Measurements from ENCODE around the gene GNG7.

Gene GNG7

GRCh38 chr19:2726160-2726855, 23.8 kb upstream of the GNG7 start:
- Histone ChIP-seq H3K27ac (ENCODE audit: low read length) (no peak overlapping the region), H3K4me3 (ENCODE audit: low read length) (no peak overlapping the region), H3K9me3 (ENCODE audit: control insufficient read depth, insufficient read depth, low read length) (no peaks in the 10 kb centered on the region), H3K4me1 (ENCODE audit: control insufficient read depth, insufficient read depth, low read length) (no peaks in the 10 kb centered on the region; the same call in 1 of the 2 replicates), H3K36me3 (ENCODE audit: control insufficient read depth, insufficient read depth, low read length) (no peaks in the 10 kb centered on the region), H3K27me3 (ENCODE audit: control insufficient read depth, insufficient read depth, low read length) (no peaks in the 10 kb centered on the region)
- DNase-seq (ENCODE audit: low read depth, low spot score), result no peak
- WGBS (ENCODE audit: insufficient coverage, insufficient read length), result no CpG with 5 or more reads among the region's 15 CpGs

GRCh38 chr19:2724148-2724557, 21.7 kb upstream of the GNG7 start:
- Histone ChIP-seq H3K27ac (ENCODE audit: low read length) (no peak overlapping the region), H3K4me1 (ENCODE audit: control insufficient read depth, insufficient read depth, low read length) (peaks cover 2% of the 10 kb centered on the region; the same call in 1 of the 2 replicates), H3K36me3 (ENCODE audit: control insufficient read depth, insufficient read depth, low read length) (no peaks in the 10 kb centered on the region), H3K4me3 (ENCODE audit: low read length) (no peak overlapping the region), H3K9me3 (ENCODE audit: control insufficient read depth, insufficient read depth, low read length) (no peaks in the 10 kb centered on the region), H3K27me3 (ENCODE audit: control insufficient read depth, insufficient read depth, low read length) (no peaks in the 10 kb centered on the region)
- no CpG with 5 or more reads among the region's 7 CpGs for WGBS (ENCODE audit: insufficient coverage, insufficient read length)
- no peak for DNase-seq (ENCODE audit: low read depth, low spot score)

GRCh38 chr19:2723747-2724146, 21.3 kb upstream of the GNG7 start:
- no CpG with 5 or more reads among the region's 14 CpGs for WGBS (ENCODE audit: insufficient coverage, insufficient read length)

GRCh38 chr19:2723345-2723715, 20.8 kb upstream of the GNG7 start:
- no peak for DNase-seq (ENCODE audit: low read depth, low spot score)
- H3K9me3 ChIP-seq (ENCODE audit: control insufficient read depth, insufficient read depth, low read length), result no peaks in the 10 kb centered on the region
- H3K4me1 ChIP-seq (ENCODE audit: control insufficient read depth, insufficient read depth, low read length), result peaks cover 2% of the 10 kb centered on the region; the same call in 1 of the 2 replicates
- no peaks in the 10 kb centered on the region for H3K36me3 ChIP-seq (ENCODE audit: control insufficient read depth, insufficient read depth, low read length)
- no peaks in the 10 kb centered on the region for H3K27me3 ChIP-seq (ENCODE audit: control insufficient read depth, insufficient read depth, low read length)
- H3K4me3 ChIP-seq (ENCODE audit: low read length), result no peak overlapping the region
- WGBS (ENCODE audit: insufficient coverage, insufficient read length), result no CpG with 5 or more reads among the region's 13 CpGs
- no peak overlapping the region for H3K27ac ChIP-seq (ENCODE audit: low read length)

More at GRCh38 chr19:2723747-2724146, 21.3 kb upstream of the GNG7 start:
- Histone ChIP-seq H3K4me1 (ENCODE audit: control insufficient read depth, insufficient read depth, low read length) (peaks cover 2% of the 10 kb centered on the region; the same call in 1 of the 2 replicates), H3K27me3 (ENCODE audit: control insufficient read depth, insufficient read depth, low read length) (no peaks in the 10 kb centered on the region), H3K36me3 (ENCODE audit: control insufficient read depth, insufficient read depth, low read length) (no peaks in the 10 kb centered on the region), H3K4me3 (ENCODE audit: low read length) (no peak overlapping the region), H3K27ac (ENCODE audit: low read length) (no peak overlapping the region), H3K9me3 (ENCODE audit: control insufficient read depth, insufficient read depth, low read length) (no peaks in the 10 kb centered on the region)
- no peak for DNase-seq (ENCODE audit: low read depth, low spot score)

- H3K36me3 ChIP-seq (ENCODE audit: control insufficient read depth, insufficient read depth, low read length), result no peaks in the 10 kb centered on the region
- peaks cover 2% of the 10 kb centered on the region; the same call in 1 of the 2 replicates for H3K4me1 ChIP-seq (ENCODE audit: control insufficient read depth, insufficient read depth, low read length)
- no peak overlapping the region for H3K27ac ChIP-seq (ENCODE audit: low read length)
- WGBS (ENCODE audit: insufficient coverage, insufficient read length), result no CpG with 5 or more reads among the region's 28 CpGs
- H3K4me3 ChIP-seq (ENCODE audit: low read length), result no peak overlapping the region
- H3K27me3 ChIP-seq (ENCODE audit: control insufficient read depth, insufficient read depth, low read length), result no peaks in the 10 kb centered on the region
- H3K9me3 ChIP-seq (ENCODE audit: control insufficient read depth, insufficient read depth, low read length), result no peaks in the 10 kb centered on the region
- no peak for DNase-seq (ENCODE audit: low read depth, low spot score)
Observed at GRCh38 chr19:2722541-2723344, 20.2 kb upstream of the GNG7 start.

DNA sequence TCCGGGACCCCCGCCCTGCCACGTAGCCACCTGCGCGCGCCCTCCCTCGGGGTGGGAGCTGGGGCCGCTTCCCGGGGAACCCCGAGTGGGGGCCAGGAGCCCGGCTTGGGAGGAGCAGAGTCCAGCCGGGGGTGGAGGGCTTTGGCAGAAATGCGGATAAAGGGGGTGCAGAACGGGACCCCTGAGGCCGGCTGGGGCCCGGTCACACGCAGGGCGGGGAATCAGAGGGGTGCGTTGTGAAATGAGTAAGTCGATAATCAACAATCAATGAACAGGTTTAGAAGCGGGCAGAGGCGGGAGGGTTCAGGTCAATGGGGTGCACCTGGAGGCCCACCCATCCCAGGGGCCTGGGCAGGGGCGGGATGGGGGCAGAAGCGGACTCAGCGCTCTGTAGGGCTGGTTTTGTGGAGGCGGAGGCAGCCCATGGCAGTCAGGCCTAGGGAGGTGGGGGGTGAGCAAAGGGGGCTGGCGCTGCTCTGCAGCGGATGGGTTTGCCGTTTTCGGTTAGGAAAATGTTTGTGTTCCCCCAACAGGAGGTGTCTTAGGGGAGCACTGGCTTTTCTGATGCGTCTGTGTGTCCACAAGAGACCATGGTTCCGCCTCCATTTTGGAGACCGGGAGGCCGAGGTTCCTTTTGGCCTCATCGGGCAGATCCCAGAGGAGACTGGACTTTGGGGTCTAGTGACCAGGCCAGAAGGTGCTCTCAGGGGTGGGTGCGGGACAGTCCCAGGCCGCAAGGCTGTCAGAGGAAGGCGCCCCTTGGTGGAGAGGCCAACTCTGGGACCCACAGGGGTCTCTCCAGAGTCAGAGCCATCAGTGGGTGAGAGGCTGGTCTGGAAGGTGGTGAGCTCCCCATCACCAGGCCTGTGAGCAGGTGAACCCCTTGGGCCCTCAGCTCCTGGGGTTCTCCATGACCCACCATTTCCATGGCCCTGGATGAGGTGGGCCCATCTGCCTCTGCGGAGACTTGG, 19.4 kb upstream of the GNG7 start:
- Histone ChIP-seq H3K27ac (ENCODE audit: low read length) (no peak overlapping the region), H3K27me3 (ENCODE audit: control insufficient read depth, insufficient read depth, low read length) (no peaks in the 10 kb centered on the region), H3K4me3 (ENCODE audit: low read length) (peak overlapping the region; percentile 44; the same call in 1 of the 2 replicates), H3K9me3 (ENCODE audit: control insufficient read depth, insufficient read depth, low read length) (no peaks in the 10 kb centered on the region), H3K4me1 (ENCODE audit: control insufficient read depth, insufficient read depth, low read length) (peaks cover 2% of the 10 kb centered on the region; the same call in 1 of the 2 replicates), H3K36me3 (ENCODE audit: control insufficient read depth, insufficient read depth, low read length) (no peaks in the 10 kb centered on the region)
- WGBS (ENCODE audit: insufficient coverage, insufficient read length), result no CpG with 5 or more reads among the region's 39 CpGs
- DNase-seq (ENCODE audit: low read depth, low spot score), result no peak

GRCh38 chr19:2720777-2721569, 18.5 kb upstream of the GNG7 start, which contains the start of gene DIRAS1:
Gene DIRAS1, minus strand, starts transcription at chr19:2721372. Its CDS starts 3,566 bp downstream, at chr19:2717806.
- DNase-seq (ENCODE audit: low read depth, low spot score), result no peak
- peak within 1 kb of the TSS; percentile 67 for H3K4me3 ChIP-seq (ENCODE audit: low read length)
- H3K9me3 ChIP-seq (ENCODE audit: control insufficient read depth, insufficient read depth, low read length), result no peaks in the 10 kb centered on the region
- H3K36me3 ChIP-seq (ENCODE audit: control insufficient read depth, insufficient read depth, low read length), result no peaks in the 10 kb centered on the region
- no peaks in the 10 kb centered on the region for H3K27me3 ChIP-seq (ENCODE audit: control insufficient read depth, insufficient read depth, low read length)
- no peak within 1 kb of the TSS for H3K27ac ChIP-seq (ENCODE audit: low read length)
- no CpG with 5 or more reads among the region's 100 CpGs for WGBS (ENCODE audit: insufficient coverage, insufficient read length)
- peaks cover 2% of the 10 kb centered on the region; the same call in 1 of the 2 replicates for H3K4me1 ChIP-seq (ENCODE audit: control insufficient read depth, insufficient read depth, low read length)

DNA sequence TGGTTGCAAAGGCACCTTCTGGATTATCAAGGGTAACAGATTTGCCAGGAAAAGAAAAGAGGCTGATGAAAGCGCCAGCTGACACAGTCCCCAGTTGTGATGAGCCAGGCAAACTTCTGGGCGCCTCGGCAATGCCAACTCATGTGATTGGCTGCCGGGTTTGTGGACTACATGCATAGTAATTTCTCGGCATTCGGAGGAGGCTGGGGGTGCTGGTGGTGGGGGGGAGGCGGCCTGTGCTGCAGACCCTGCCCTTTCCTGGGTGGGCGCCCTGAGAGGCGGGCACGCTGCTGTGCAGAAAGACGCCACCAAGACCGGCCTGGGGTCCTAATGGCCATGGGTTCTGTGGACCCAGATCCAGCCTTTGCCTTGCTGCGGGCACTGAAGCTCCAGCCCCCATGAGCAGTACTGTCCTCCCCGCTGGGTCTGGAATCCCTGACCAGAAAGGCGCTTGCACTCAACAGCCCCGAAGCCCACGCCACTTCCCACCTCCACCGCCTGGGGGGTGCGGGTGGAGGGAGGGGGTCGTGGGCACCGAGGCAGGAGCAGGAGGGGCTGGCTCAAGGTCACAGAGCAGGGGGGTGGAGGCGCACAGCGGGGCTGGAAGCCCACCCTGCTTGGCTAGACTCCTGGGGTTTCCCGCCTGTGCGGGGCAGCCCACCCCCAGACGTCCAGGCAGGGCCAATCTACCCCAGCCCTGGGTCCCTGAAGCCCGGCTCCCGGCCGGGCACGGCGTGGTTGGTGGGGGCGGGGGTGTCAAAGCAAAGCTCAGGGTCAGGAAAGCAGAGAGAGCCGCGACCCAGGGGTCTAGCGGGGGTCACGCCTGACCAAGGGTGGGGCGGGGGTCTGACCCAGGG, 17.7 kb upstream of the GNG7 start:
- WGBS (ENCODE audit: insufficient coverage, insufficient read length), result no CpG with 5 or more reads among the region's 37 CpGs

DNA sequence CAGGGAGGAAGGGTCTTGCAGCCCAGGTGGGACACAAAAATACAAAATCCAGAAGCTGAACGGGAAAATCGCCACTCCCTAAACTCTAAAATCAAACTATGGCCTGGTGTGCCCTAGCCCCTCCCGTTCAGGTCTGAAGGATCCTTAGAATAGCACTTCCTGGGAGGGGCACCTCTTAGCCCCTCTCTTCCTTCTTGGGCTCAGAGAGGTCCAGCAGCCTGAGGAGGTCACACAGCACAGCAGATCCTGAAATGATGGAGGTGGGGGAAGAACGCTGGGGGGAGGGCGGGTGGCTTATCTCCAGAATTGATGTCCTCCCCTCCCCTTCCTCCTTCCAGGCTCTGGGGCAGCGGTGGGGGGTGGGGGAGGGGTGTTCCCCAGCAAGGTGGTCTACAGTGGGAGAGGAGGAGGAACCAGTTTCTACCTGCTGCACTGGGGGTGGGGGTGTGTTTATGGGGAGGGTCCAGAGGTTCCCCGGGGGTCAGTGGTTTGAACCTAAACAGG, 16.8 kb upstream of the GNG7 start:
- Histone ChIP-seq H3K9me3 (ENCODE audit: control insufficient read depth, insufficient read depth, low read length) (no peaks in the 10 kb centered on the region), H3K27ac (ENCODE audit: low read length) (no peak overlapping the region), H3K27me3 (ENCODE audit: control insufficient read depth, insufficient read depth, low read length) (no peaks in the 10 kb centered on the region), H3K4me3 (ENCODE audit: low read length) (no peak overlapping the region), H3K36me3 (ENCODE audit: control insufficient read depth, insufficient read depth, low read length) (no peaks in the 10 kb centered on the region), H3K4me1 (ENCODE audit: control insufficient read depth, insufficient read depth, low read length) (peaks cover 2% of the 10 kb centered on the region; the same call in 1 of the 2 replicates)
- no CpG with 5 or more reads among the region's 7 CpGs for WGBS (ENCODE audit: insufficient coverage, insufficient read length)
- no peak for DNase-seq (ENCODE audit: low read depth, low spot score)

More for the DNA sequence above, 17.7 kb upstream of the GNG7 start:
- Histone ChIP-seq H3K27ac (ENCODE audit: low read length) (no peak overlapping the region), H3K4me1 (ENCODE audit: control insufficient read depth, insufficient read depth, low read length) (peaks cover 2% of the 10 kb centered on the region; the same call in 1 of the 2 replicates), H3K36me3 (ENCODE audit: control insufficient read depth, insufficient read depth, low read length) (no peaks in the 10 kb centered on the region), H3K4me3 (ENCODE audit: low read length) (peak overlapping the region; percentile 67; the same call in 1 of the 2 replicates), H3K9me3 (ENCODE audit: control insufficient read depth, insufficient read depth, low read length) (no peaks in the 10 kb centered on the region), H3K27me3 (ENCODE audit: control insufficient read depth, insufficient read depth, low read length) (no peaks in the 10 kb centered on the region)
- no peak for DNase-seq (ENCODE audit: low read depth, low spot score)

Data from iPS DF 6.9 (cell line).